Body of pancreas (tissue), 4 donors: ENCODE measurements around the gene UBE2L6.

ENCODE experiments used
- CTCF ChIP-seq, 7 experiments: fragments of 450-650 bp in 4 of 7; fragments of 200-600 bp in 3 of 7; sonication (generic) in 3 of 7; IDR thresholded peaks; one replicate each; pipeline ENCODE4 v1.5.1; 2016 to 2019; ENCODE audit warnings: antibody characterized with exemption in 7 of 7
- POLR2A ChIP-seq, 3 donors: fragments of 450-650 bp; IDR thresholded peaks; one replicate each; pipeline ENCODE4 v1.6.1; 2016; ENCODE audit warnings: antibody characterized with exemption in 3 of 3, mild to moderate bottlenecking in 2 of 3

- no peak for TF ChIP-seq CTCF (IDR thresholded peaks at IDR 0.05)
- no peak for TF ChIP-seq POLR2A (IDR thresholded peaks at IDR 0.05)
These were observed 6.6 kb upstream of the UBE2L6 start for GRCh38 chr11:57574061-57574460.
